GM23248 (cell line): ENCODE results near the gene TCTN1. TPM values are rescaled to one million over a fixed set of nuclear protein-coding genes. Genes with fewer than 3 reads are reported as not detected.
"Not testable (repeated sequence)": the region's sequence is repeated elsewhere in the genome, so short reads cannot be mapped to it uniquely, and the experiment has no call there.

Source experiments
- DNase-seq: peaks from one replicate; pipeline ENCODE4 v3.0.0-alpha.2; 2015
- H2AFZ ChIP-seq: fragments of 200-600 bp; sonication (generic); 2 replicates; pipeline ENCODE4 v1.6.1; 2016; ENCODE audit warnings: antibody characterized with exemption
- H3F3A ChIP-seq: fragments of 200-600 bp; sonication (generic); 2 replicates; pipeline ENCODE4 v1.6.1; 2016; ENCODE audit warnings: mild to moderate bottlenecking, antibody characterized with exemption, mixed run types; ENCODE audit not compliant: insufficient read depth
- H3K27ac ChIP-seq: fragments of 200-600 bp; sonication (generic); 2 replicates; pipeline ENCODE4 v1.5.1; 2016; ENCODE audit warnings: mild to moderate bottlenecking
- H3K27me3 ChIP-seq: fragments of 200-600 bp; sonication (generic); replicated peaks from 2 replicates; pipeline ENCODE4 v1.6.1; 2016; ENCODE audit warnings: mild to moderate bottlenecking; ENCODE audit not compliant: insufficient read depth
- H3K36me3 ChIP-seq: fragments of 200-600 bp; sonication (generic); 2 replicates; pipeline ENCODE4 v1.6.1; 2016; ENCODE audit warnings: low read depth, mild to moderate bottlenecking
- H3K4me1 ChIP-seq: fragments of 200-600 bp; sonication (generic); 2 replicates; pipeline ENCODE4 v1.6.1; 2016; ENCODE audit warnings: mild to moderate bottlenecking; ENCODE audit not compliant: insufficient read depth
- H3K4me2 ChIP-seq: fragments of 200-600 bp; sonication (generic); one replicate; pipeline ENCODE4 v1.6.1; 2016; ENCODE audit warnings: mild to moderate bottlenecking; ENCODE audit not compliant: unreplicated experiment
- H3K4me3 ChIP-seq: fragments of 200-600 bp; sonication (generic); 2 replicates; pipeline ENCODE4 v1.5.1; 2016; ENCODE audit warnings: mild to moderate bottlenecking
- H3K79me2 ChIP-seq: fragments of 200-600 bp; sonication (generic); 2 replicates; pipeline ENCODE4 v1.6.1; 2016; ENCODE audit warnings: mild to moderate bottlenecking; ENCODE audit not compliant: insufficient read depth
- H3K9ac ChIP-seq: fragments of 200-600 bp; sonication (generic); 2 replicates; pipeline ENCODE4 v1.6.1; 2016; ENCODE audit warnings: mild to moderate bottlenecking
- H3K9me2 ChIP-seq: fragments of 200-600 bp; sonication (generic); 2 replicates; pipeline ENCODE4 v1.6.1; 2016; ENCODE audit warnings: mixed run types, mild to moderate bottlenecking, moderate library complexity; ENCODE audit not compliant: insufficient read depth
- H3K9me3 ChIP-seq: fragments of 200-600 bp; sonication (generic); one replicate; pipeline ENCODE4 v1.6.1; 2017; ENCODE audit warnings: low read depth
- H4K20me1 ChIP-seq: fragments of 200-600 bp; sonication (generic); 2 replicates; pipeline ENCODE4 v1.6.0; 2016; ENCODE audit not compliant: insufficient read depth
- EZH2 ChIP-seq: fragments of 200-600 bp; sonication (generic); IDR thresholded peaks from 2 replicates; pipeline ENCODE4 v1.6.1; 2018; ENCODE audit warnings: antibody characterized with exemption, mild to moderate bottlenecking; ENCODE audit not compliant: insufficient read depth, poor library complexity, severe bottlenecking
- EZH2phosphoT487 ChIP-seq: fragments of 200-600 bp; sonication (generic); IDR thresholded peaks from 2 replicates; pipeline ENCODE4 v1.6.1; 2018; ENCODE audit warnings: antibody characterized with exemption, moderate library complexity, mild to moderate bottlenecking, low read depth; ENCODE audit not compliant: insufficient read depth
- WGBS, 2 experiments: methylation state at CpG; one replicate each; pipeline ENCODE4 v1.1.6; 2015 to 2017; ENCODE audit warnings: low lambda C conversion rate in 2 of 2, low coverage in 1 of 2; ENCODE audit errors: missing lambda C conversion rate in 2 of 2; 5-methylcytosine and 5-hydroxymethylcytosine counted together
- in situ Hi-C: fragments of 300-500 bp; cut with MboI; formaldehyde crosslinking; loops from 2 replicates; pipeline ENCODE4 v1.15.0; 2020
- polyA plus RNA-seq: library from polyadenylated mRNA; unstranded; fragments of >200 nt; fragmentation: Nextera tagmentation; extraction: Ambion mirVana; gene quantifications from 2 replicates; pipeline ENCODE4 v1.2.1, GENCODE V29; 2016
- total RNA-seq: library from RNA; depleted of rRNA; stranded (reverse); fragments of >200 nt; shearing (Covaris generic); gene quantifications from 2 replicates; pipeline ENCODE4 v1.2.3, GENCODE V29; 2014

TCTN1 gene
- total and polyA plus RNA-seq, 2 experiments from 2014 or later: 44.3 to 65.2 TPM

- no peak for TF ChIP-seq EZH2phosphoT487
- TF ChIP-seq EZH2: no peak
- no peak for DNase-seq
- Histone ChIP-seq H3F3A (peaks cover 34% of the 10 kb centered on the region), H2AFZ (no peak overlapping the region), H3K9me2 (no peaks in the 10 kb centered on the region), H3K27me3 (no peaks in the 10 kb centered on the region), H3K4me3 (no peak overlapping the region), H3K27ac (no peak overlapping the region), H3K4me1 (peaks cover 32% of the 10 kb centered on the region), H3K9ac (no peak overlapping the region), H3K4me2 (no peak overlapping the region), H3K36me3 (no peaks in the 10 kb centered on the region), H3K79me2 (peaks cover 79% of the 10 kb centered on the region), H4K20me1 (no peaks in the 10 kb centered on the region; the same call in 1 of the 2 replicates), H3K9me3 (no peaks in the 10 kb centered on the region)
- 98 to 99% methylated on average over 5 of the region's 5 CpGs for WGBS, 2 experiments
- in situ Hi-C loops: no loop called here
Observed at GRCh38 chr12:110566993-110567392, 46.9 kb upstream of the TCTN1 start.

GRCh38 chr12:110568752-110569151, 45.2 kb upstream of the TCTN1 start:
- H3K79me2 ChIP-seq: peaks cover 82% of the 10 kb centered on the region
- in situ Hi-C loops: no loop called here
- no peaks in the 10 kb centered on the region for H3K36me3 ChIP-seq
- H3K4me2 ChIP-seq: no peak overlapping the region
- WGBS, 2 experiments: 78 to 87% methylated on average over 6 of the region's 6 CpGs
- no peak overlapping the region for H3K9ac ChIP-seq
- H3K4me3 ChIP-seq: no peak overlapping the region
- no peaks in the 10 kb centered on the region for H3K9me3 ChIP-seq
- H3K27ac ChIP-seq: no peak overlapping the region
- peaks cover 15% of the 10 kb centered on the region for H3K4me1 ChIP-seq
- H3F3A ChIP-seq: peaks cover 21% of the 10 kb centered on the region; the same call in 1 of the 2 replicates
- no peak for TF ChIP-seq EZH2phosphoT487
- no peak for TF ChIP-seq EZH2
- no peak for DNase-seq
- no peak overlapping the region for H2AFZ ChIP-seq
- H3K27me3 ChIP-seq: no peaks in the 10 kb centered on the region
- H3K9me2 ChIP-seq: no peaks in the 10 kb centered on the region
- no peaks in the 10 kb centered on the region; the same call in 1 of the 2 replicates for H4K20me1 ChIP-seq

- H2AFZ ChIP-seq, H3K9ac ChIP-seq, in situ Hi-C loops, H3K4me2 ChIP-seq, H3K4me1 ChIP-seq, H3K4me3 ChIP-seq, H3K27me3 ChIP-seq, H3K27ac ChIP-seq, H3K9me2 ChIP-seq, H3K9me3 ChIP-seq, DNase-seq, H3K36me3 ChIP-seq, H4K20me1 ChIP-seq: not testable (repeated sequence)
- peaks cover 87% of the 10 kb centered on the region for H3K79me2 ChIP-seq
- peaks cover 13% of the 10 kb centered on the region; the same call in 1 of the 2 replicates for H3F3A ChIP-seq
- 50% methylated on average over 1 of the region's 2 CpGs; no CpG with 5 or more reads in 1 of the 2 experiments for WGBS, 2 experiments
Observed at GRCh38 chr12:110569838-110570237, 44.1 kb upstream of the TCTN1 start.

- 92 to 97% methylated on average over 16 of the region's 16 CpGs for WGBS, 2 experiments
- H3K4me1 ChIP-seq, H3K9me2 ChIP-seq, DNase-seq, H3K27me3 ChIP-seq, H3K27ac ChIP-seq, H3K36me3 ChIP-seq, H3K9ac ChIP-seq, H3K4me2 ChIP-seq, H4K20me1 ChIP-seq, H2AFZ ChIP-seq, H3K9me3 ChIP-seq, H3K4me3 ChIP-seq, in situ Hi-C loops, H3F3A ChIP-seq: not testable (repeated sequence)
- H3K79me2 ChIP-seq: peaks cover 87% of the 10 kb centered on the region
Observed at GRCh38 chr12:110570798-110571197, 43.1 kb upstream of the TCTN1 start.

GRCh38 chr12:110574044-110574443, 39.9 kb upstream of the TCTN1 start:
- no peak overlapping the region for H3K27ac ChIP-seq
- peaks cover 28% of the 10 kb centered on the region for H3F3A ChIP-seq
- peaks cover 19% of the 10 kb centered on the region for H3K4me1 ChIP-seq
- H3K4me2 ChIP-seq: no peak overlapping the region
- H3K4me3 ChIP-seq: no peak overlapping the region
- no peak for TF ChIP-seq EZH2
- no peak for TF ChIP-seq EZH2phosphoT487
- no peaks in the 10 kb centered on the region for H3K9me2 ChIP-seq
- no peaks in the 10 kb centered on the region for H3K27me3 ChIP-seq
- H3K36me3 ChIP-seq: no peaks in the 10 kb centered on the region
- in situ Hi-C loops: no loop called here
- 94 to 96% methylated on average over 1 of the region's 1 CpG for WGBS, 2 experiments
- H4K20me1 ChIP-seq: no peaks in the 10 kb centered on the region
- H3K9ac ChIP-seq: no peak overlapping the region
- H2AFZ ChIP-seq: no peak overlapping the region
- peaks cover 74% of the 10 kb centered on the region for H3K79me2 ChIP-seq
- no peaks in the 10 kb centered on the region for H3K9me3 ChIP-seq
- DNase-seq: no peak

DNA sequence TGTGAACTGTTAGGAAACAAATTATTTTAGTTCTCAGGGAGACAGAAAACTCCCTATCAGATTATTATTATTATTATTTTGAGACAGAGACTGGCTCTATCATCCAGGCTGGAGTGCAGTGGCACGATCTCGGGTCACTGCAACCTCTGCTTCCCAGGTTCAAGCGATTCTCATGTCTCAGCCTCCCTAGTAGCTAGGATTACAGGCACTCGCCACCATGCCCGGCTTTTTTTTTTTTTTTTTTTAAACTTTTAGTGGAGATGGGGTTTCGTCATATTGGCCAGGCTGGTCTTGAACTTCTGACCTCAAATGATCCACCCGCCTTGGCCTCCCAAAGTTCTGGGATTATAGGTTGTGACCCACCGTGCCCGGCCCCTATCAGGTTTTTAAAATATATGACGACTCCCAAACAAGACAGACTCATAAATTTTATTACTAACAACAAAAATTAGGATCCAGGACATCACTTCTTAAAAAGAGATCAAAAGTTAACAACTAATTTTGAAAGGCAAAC, 39.2 kb upstream of the TCTN1 start:
- in situ Hi-C loops, H4K20me1 ChIP-seq, H3K9me3 ChIP-seq, H3K27me3 ChIP-seq, H3K9me2 ChIP-seq, H3K4me2 ChIP-seq, H3K36me3 ChIP-seq, H3K27ac ChIP-seq, DNase-seq, H3K4me3 ChIP-seq, H3K9ac ChIP-seq, H2AFZ ChIP-seq: not testable (repeated sequence)
- 89 to 90% methylated on average over 10 of the region's 10 CpGs for WGBS, 2 experiments
- Histone ChIP-seq H3K4me1 (peaks cover 21% of the 10 kb centered on the region), H3F3A (peaks cover 32% of the 10 kb centered on the region), H3K79me2 (peaks cover 74% of the 10 kb centered on the region)
